RPMI8226 (cell line): ENCODE data around the gene SRD5A2.

Experiments used
- DNase-seq: peaks from one replicate; pipeline ENCODE4 v3.0.0-alpha.2; 2015

The SRD5A2 gene

GRCh38 chr2:31580321-31581117, at the start of gene SRD5A2:
Gene SRD5A2, minus strand, starts transcription at chr2:31580938. Its CDS starts 38 bp downstream, at chr2:31580900.
- DNase-seq = no peak

GRCh38 chr2:31606509-31606908, 25.8 kb upstream of the SRD5A2 start:
- no peak for DNase-seq

- no peak for DNase-seq
Measured at GRCh38 chr2:31598694-31599093, 18.0 kb upstream of the SRD5A2 start.

GRCh38 chr2:31586230-31586629, 5.5 kb upstream of the SRD5A2 start:
- no peak for DNase-seq

- DNase-seq = no peak
Measured at GRCh38 chr2:31581124-31581795, 522 bp upstream of the SRD5A2 start.

GRCh38 chr2:31579996-31580320, 780 bp downstream of the SRD5A2 start:
- no peak for DNase-seq

- DNase-seq = no peak
Measured at GRCh38 chr2:31578316-31578715, 2.4 kb downstream of the SRD5A2 start.

- no peak for DNase-seq
Measured at GRCh38 chr2:31577143-31577542, 3.6 kb downstream of the SRD5A2 start.

GRCh38 chr2:31568585-31569201, 12.0 kb downstream of the SRD5A2 start:
- DNase-seq = no peak

GRCh38 chr2:31567679-31568078, 13.1 kb downstream of the SRD5A2 start:
- no peak for DNase-seq

- DNase-seq = no peak
Measured at GRCh38 chr2:31563273-31563839, 17.4 kb downstream of the SRD5A2 start.

- no peak for DNase-seq
Measured at GRCh38 chr2:31561823-31562222, 18.9 kb downstream of the SRD5A2 start.

- DNase-seq = no peak
Measured at GRCh38 chr2:31558401-31559295, 22.1 kb downstream of the SRD5A2 start.

- no peak for DNase-seq
Measured at GRCh38 chr2:31556940-31557339, 23.8 kb downstream of the SRD5A2 start.

- DNase-seq = no peak
Measured at GRCh38 chr2:31555967-31556706, 24.6 kb downstream of the SRD5A2 start.

- no peak for DNase-seq
Measured at GRCh38 chr2:31553362-31553761, 27.4 kb downstream of the SRD5A2 start.

GRCh38 chr2:31547485-31547884, 33.3 kb downstream of the SRD5A2 start:
- no peak for DNase-seq

- no peak for DNase-seq
Measured at GRCh38 chr2:31541853-31542252, 38.9 kb downstream of the SRD5A2 start.

GRCh38 chr2:31539505-31539904, 41.2 kb downstream of the SRD5A2 start:
- DNase-seq = no peak

- no peak for DNase-seq
Measured at GRCh38 chr2:31535768-31536167, 45.0 kb downstream of the SRD5A2 start.

- DNase-seq = no peak
Measured at GRCh38 chr2:31534636-31535035, 46.1 kb downstream of the SRD5A2 start.

- DNase-seq = no peak
Measured at GRCh38 chr2:31533036-31533435, 47.7 kb downstream of the SRD5A2 start.
